ENCODE data around the gene KIF2A. TPM values are rescaled to one million over a fixed set of nuclear protein-coding genes. Genes with fewer than 3 reads are reported as not detected.
"Not testable (repeated sequence)": the region's sequence is repeated elsewhere in the genome, so short reads cannot be mapped to it uniquely, and the experiment has no call there.

The KIF2A gene
- total RNA-seq, 1 experiment from 2014 or later = 49.6 TPM

GRCh38 chr5:62283005-62283404, 23.0 kb upstream of the KIF2A start:
- Histone ChIP-seq H3K4me3 (ENCODE audit: insufficient read depth, low read depth, low read length) (no peak overlapping the region), H3K36me3 (replicated peaks; ENCODE audit: control insufficient read depth, insufficient read depth, low read length) (no peaks in the 10 kb centered on the region), H3K27me3 (ENCODE audit: control insufficient read depth, insufficient read depth, low read length) (no peaks in the 10 kb centered on the region)
- DNase-seq = no peak

GRCh38 chr5:62283861-62284260, 22.1 kb upstream of the KIF2A start:
- no peak for DNase-seq
- Histone ChIP-seq H3K4me3 (ENCODE audit: insufficient read depth, low read depth, low read length) (no peak overlapping the region), H3K36me3 (replicated peaks; ENCODE audit: control insufficient read depth, insufficient read depth, low read length) (no peaks in the 10 kb centered on the region), H3K27me3 (ENCODE audit: control insufficient read depth, insufficient read depth, low read length) (no peaks in the 10 kb centered on the region)

- DNase-seq = no peak
- Histone ChIP-seq H3K36me3 (replicated peaks; ENCODE audit: control insufficient read depth, insufficient read depth, low read length) (no peaks in the 10 kb centered on the region), H3K4me3 (ENCODE audit: insufficient read depth, low read depth, low read length) (no peak overlapping the region), H3K27me3 (ENCODE audit: control insufficient read depth, insufficient read depth, low read length) (no peaks in the 10 kb centered on the region)
Observed at GRCh38 chr5:62284946-62285891, 20.8 kb upstream of the KIF2A start.

- DNase-seq = no peak
- H3K4me3 ChIP-seq (ENCODE audit: insufficient read depth, low read depth, low read length) = no peak overlapping the region
- H3K27me3 ChIP-seq (ENCODE audit: control insufficient read depth, insufficient read depth, low read length) = no peaks in the 10 kb centered on the region
- H3K36me3 ChIP-seq (replicated peaks; ENCODE audit: control insufficient read depth, insufficient read depth, low read length) = no peaks in the 10 kb centered on the region
Observed at GRCh38 chr5:62286834-62287233, 19.2 kb upstream of the KIF2A start.

GRCh38 chr5:62287237-62287636, 18.8 kb upstream of the KIF2A start:
- Histone ChIP-seq H3K27me3 (ENCODE audit: control insufficient read depth, insufficient read depth, low read length) (no peaks in the 10 kb centered on the region), H3K4me3 (ENCODE audit: insufficient read depth, low read depth, low read length) (no peak overlapping the region), H3K36me3 (replicated peaks; ENCODE audit: control insufficient read depth, insufficient read depth, low read length) (no peaks in the 10 kb centered on the region)
- no peak for DNase-seq

GRCh38 chr5:62288118-62288517, 17.9 kb upstream of the KIF2A start:
- H3K4me3 ChIP-seq (ENCODE audit: insufficient read depth, low read depth, low read length) = no peak overlapping the region
- no peak for DNase-seq
- no peaks in the 10 kb centered on the region for H3K36me3 ChIP-seq (replicated peaks; ENCODE audit: control insufficient read depth, insufficient read depth, low read length)
- no peaks in the 10 kb centered on the region for H3K27me3 ChIP-seq (ENCODE audit: control insufficient read depth, insufficient read depth, low read length)

GRCh38 chr5:62289813-62290212, 16.2 kb upstream of the KIF2A start:
- no peak for DNase-seq
- Histone ChIP-seq H3K27me3 (ENCODE audit: control insufficient read depth, insufficient read depth, low read length) (no peaks in the 10 kb centered on the region), H3K4me3 (ENCODE audit: insufficient read depth, low read depth, low read length) (no peak overlapping the region), H3K36me3 (replicated peaks; ENCODE audit: control insufficient read depth, insufficient read depth, low read length) (no peaks in the 10 kb centered on the region)

- not testable (repeated sequence) for DNase-seq; H3K36me3 ChIP-seq (replicated peaks; ENCODE audit: control insufficient read depth, insufficient read depth, low read length); H3K4me3 ChIP-seq (ENCODE audit: insufficient read depth, low read depth, low read length); H3K27me3 ChIP-seq (ENCODE audit: control insufficient read depth, insufficient read depth, low read length)
Observed at GRCh38 chr5:62291829-62292228, 14.2 kb upstream of the KIF2A start.

- DNase-seq = no peak
- no peak overlapping the region for H3K4me3 ChIP-seq (ENCODE audit: insufficient read depth, low read depth, low read length)
- no peaks in the 10 kb centered on the region for H3K36me3 ChIP-seq (replicated peaks; ENCODE audit: control insufficient read depth, insufficient read depth, low read length)
- H3K27me3 ChIP-seq (ENCODE audit: control insufficient read depth, insufficient read depth, low read length) = no peaks in the 10 kb centered on the region
Observed at GRCh38 chr5:62296998-62297397, 9.0 kb upstream of the KIF2A start.

GRCh38 chr5:62298118-62298517, 7.9 kb upstream of the KIF2A start:
- H3K4me3 ChIP-seq (ENCODE audit: insufficient read depth, low read depth, low read length) = no peak overlapping the region
- H3K36me3 ChIP-seq (replicated peaks; ENCODE audit: control insufficient read depth, insufficient read depth, low read length) = no peaks in the 10 kb centered on the region
- no peaks in the 10 kb centered on the region for H3K27me3 ChIP-seq (ENCODE audit: control insufficient read depth, insufficient read depth, low read length)
- DNase-seq = peak; percentile 12

GRCh38 chr5:62299101-62299500, 6.9 kb upstream of the KIF2A start:
- no peaks in the 10 kb centered on the region for H3K36me3 ChIP-seq (replicated peaks; ENCODE audit: control insufficient read depth, insufficient read depth, low read length)
- H3K27me3 ChIP-seq (ENCODE audit: control insufficient read depth, insufficient read depth, low read length) = no peaks in the 10 kb centered on the region
- DNase-seq = no peak
- H3K4me3 ChIP-seq (ENCODE audit: insufficient read depth, low read depth, low read length) = no peak overlapping the region

GRCh38 chr5:62299600-62299999, 6.4 kb upstream of the KIF2A start:
- no peak for DNase-seq
- Histone ChIP-seq H3K36me3 (replicated peaks; ENCODE audit: control insufficient read depth, insufficient read depth, low read length) (no peaks in the 10 kb centered on the region), H3K27me3 (ENCODE audit: control insufficient read depth, insufficient read depth, low read length) (no peaks in the 10 kb centered on the region), H3K4me3 (ENCODE audit: insufficient read depth, low read depth, low read length) (no peak overlapping the region)

- no peak for DNase-seq
Observed at GRCh38 chr5:62305358-62305714, 670 bp upstream of the KIF2A start.

GRCh38 chr5:62306323-62306895, 403 bp downstream of the KIF2A start:
- Histone ChIP-seq H3K36me3 (replicated peaks; ENCODE audit: control insufficient read depth, insufficient read depth, low read length) (no peaks in the 10 kb centered on the region), H3K27me3 (ENCODE audit: control insufficient read depth, insufficient read depth, low read length) (no peaks in the 10 kb centered on the region), H3K4me3 (ENCODE audit: insufficient read depth, low read depth, low read length) (peak overlapping the region; percentile 97)
- DNase-seq = peak; percentile 71

More at GRCh38 chr5:62305358-62305714, 670 bp upstream of the KIF2A start:
- H3K27me3 ChIP-seq (ENCODE audit: control insufficient read depth, insufficient read depth, low read length) = no peaks in the 10 kb centered on the region
- H3K36me3 ChIP-seq (replicated peaks; ENCODE audit: control insufficient read depth, insufficient read depth, low read length) = no peaks in the 10 kb centered on the region
- H3K4me3 ChIP-seq (ENCODE audit: insufficient read depth, low read depth, low read length) = peak overlapping the region; percentile 49
